PC-3 (cell line): ENCODE measurements around the gene CHST8. TPM values are rescaled to one million over a fixed set of nuclear protein-coding genes. Genes with fewer than 3 reads are reported as not detected.

Experiments used
- ATAC-seq: fragments of 200-7000 bp; cut with Tn5 transposase; 2 replicates; pipeline ENCODE4 v1.9.1; 2020; ENCODE audit warnings: mild to moderate bottlenecking, moderate library complexity
- BruUV-seq: library from RNA; stranded (reverse); fragments of 400-500 nt; replicated peaks from 2 replicates; lab custom pipeline; 2021; lab: Mats Ljungman, UMichigan
- CTCF ChIA-PET: fragments of 300-600 bp; sonication (Branson Sonifier 250); formaldehyde crosslinking; loops from one replicate; lab custom pipeline; 2022; ENCODE audit warnings: antibody characterized with exemption; lab: Charles Lee
- POLR2A ChIA-PET: fragments of 300-600 bp; sonication (Branson Sonifier 250); formaldehyde crosslinking; loops from one replicate; lab custom pipeline; 2022; ENCODE audit warnings: antibody characterized with exemption; ENCODE audit not compliant: unreplicated experiment; lab: Charles Lee
- DNase-seq: peaks from one replicate; pipeline ENCODE4 v3.0.0-alpha.2; 2015
- H2AFZ ChIP-seq: fragments of 300-600 bp; sonication (generic); 2 replicates; pipeline ENCODE4 v1.6.0; 2016; ENCODE audit warnings: antibody characterized with exemption, low read length
- H3F3A ChIP-seq: fragments of 300-600 bp; sonication (generic); one replicate; pipeline ENCODE4 v1.6.0; 2017; ENCODE audit warnings: antibody characterized with exemption, low read length, control low read depth, mild to moderate bottlenecking; ENCODE audit not compliant: unreplicated experiment
- H3K27ac ChIP-seq: fragments of 300-600 bp; sonication (generic); 2 replicates; pipeline ENCODE4 v1.5.1; 2016; ENCODE audit warnings: mild to moderate bottlenecking, low read length
- H3K27me3 ChIP-seq: fragments of 300-600 bp; sonication (generic); 2 replicates; pipeline ENCODE4 v1.6.1; 2016; ENCODE audit warnings: low read length, mixed read lengths
- H3K36me3 ChIP-seq: fragments of 300-600 bp; sonication (generic); 2 replicates; pipeline ENCODE4 v1.6.1; 2016; ENCODE audit warnings: low read depth, mixed run types, low read length, mixed read lengths
- H3K4me1 ChIP-seq: fragments of 300-600 bp; sonication (generic); 2 replicates; pipeline ENCODE4 v1.5.1; 2016; ENCODE audit warnings: low read length; ENCODE audit not compliant: insufficient read depth
- H3K4me2 ChIP-seq: fragments of 300-600 bp; sonication (generic); 2 replicates; pipeline ENCODE4 v1.6.0; 2016; ENCODE audit warnings: low read length
- H3K4me3 ChIP-seq: fragments of 300-600 bp; sonication (generic); 2 replicates; pipeline ENCODE4 v1.5.1; 2016; ENCODE audit warnings: mild to moderate bottlenecking, low read length, mixed read lengths
- H3K79me2 ChIP-seq: fragments of 300-600 bp; sonication (generic); 2 replicates; pipeline ENCODE4 v1.6.1; 2017; ENCODE audit warnings: low read length, mixed read lengths
- H3K9ac ChIP-seq: fragments of 300-600 bp; sonication (generic); 2 replicates; pipeline ENCODE4 v1.6.0; 2016; ENCODE audit warnings: mild to moderate bottlenecking, low read length
- H3K9me2 ChIP-seq: fragments of 300-600 bp; sonication (generic); replicated peaks from 2 replicates; pipeline ENCODE4 v1.6.1; 2016; ENCODE audit warnings: mixed run types, low read length, mixed read lengths
- H3K9me3 ChIP-seq: fragments of 300-600 bp; sonication (generic); 2 replicates; pipeline ENCODE4 v1.6.1; 2016; ENCODE audit warnings: low read length, mixed read lengths
- H4K20me1 ChIP-seq: fragments of 300-600 bp; sonication (generic); 2 replicates; pipeline ENCODE4 v1.6.1; 2016; ENCODE audit warnings: low read length, mixed read lengths
- CTCF ChIP-seq: fragments of 300-600 bp; sonication (generic); conservative IDR thresholded peaks from 2 replicates; pipeline ENCODE4 v1.5.1; 2017; ENCODE audit warnings: antibody characterized with exemption, low read depth, mild to moderate bottlenecking, low read length
- EZH2 ChIP-seq: fragments of 300-600 bp; sonication (generic); IDR thresholded peaks from one replicate; pipeline ENCODE4 v1.6.1; 2017; ENCODE audit warnings: antibody characterized with exemption, mild to moderate bottlenecking, low read length; ENCODE audit not compliant: unreplicated experiment
- EZH2phosphoT487 ChIP-seq: fragments of 300-600 bp; sonication (generic); IDR thresholded peaks from 2 replicates; pipeline ENCODE4 v1.6.1; 2018; ENCODE audit warnings: mild to moderate bottlenecking, antibody characterized with exemption, low read length, borderline replicate concordance
- intact Hi-C: fragments of 100-400 bp; cut with micrococcal nuclease; formaldehyde crosslinking; loops from 2 replicates; pipeline ENCODE4 v1.9.0; 2023
- total RNA-seq: library from RNA; depleted of rRNA; stranded (reverse); fragments of >200 nt; gene quantifications from 2 replicates; pipeline ENCODE4 v1.2.3, GENCODE V29; 2014

The CHST8 gene
- total RNA-seq, 1 experiment from 2014 or later, result 0.36 TPM

GRCh38 chr19:33737681-33738371 is 116.1 kb downstream of the CHST8 start:
- Histone ChIP-seq H3K27me3 (peaks cover 52% of the 10 kb centered on the region), H3K9ac (no peak overlapping the region), H3K4me2 (no peak overlapping the region), H3K9me3 (no peaks in the 10 kb centered on the region), H3F3A (no peaks in the 10 kb centered on the region), H3K4me3 (no peak overlapping the region), H2AFZ (no peak overlapping the region), H4K20me1 (no peaks in the 10 kb centered on the region), H3K79me2 (no peaks in the 10 kb centered on the region), H3K4me1 (no peaks in the 10 kb centered on the region), H3K9me2 (no peaks in the 10 kb centered on the region), H3K36me3 (no peaks in the 10 kb centered on the region), H3K27ac (no peak overlapping the region)
- no TSS peak for BruUV-seq
- ChIA-PET CTCF (no interaction called here), POLR2A (no interaction called here)
- ATAC-seq (no peak), DNase-seq (no peak)
- intact Hi-C loops, result no loop called here
- TF ChIP-seq EZH2phosphoT487, result no peak
- TF ChIP-seq CTCF, result no peak
- no peak for TF ChIP-seq EZH2

GRCh38 chr19:33740811-33741396 is 119.2 kb downstream of the CHST8 start:
- H3K9ac ChIP-seq, result no peak overlapping the region
- H3K79me2 ChIP-seq, result no peaks in the 10 kb centered on the region
- ChIA-PET POLR2A (no interaction called here), CTCF (no interaction called here)
- no peaks in the 10 kb centered on the region for H4K20me1 ChIP-seq
- H3K4me2 ChIP-seq, result no peak overlapping the region
- intact Hi-C loops, result no loop called here
- DNase-seq, result peak; percentile 45
- H3F3A ChIP-seq, result no peaks in the 10 kb centered on the region
- H3K4me3 ChIP-seq, result no peak overlapping the region
- no peak for ATAC-seq
- no peaks in the 10 kb centered on the region for H3K4me1 ChIP-seq
- no peaks in the 10 kb centered on the region for H3K9me2 ChIP-seq
- no peaks in the 10 kb centered on the region for H3K36me3 ChIP-seq
- TF ChIP-seq EZH2, result no peak
- TF ChIP-seq CTCF, result no peak
- TF ChIP-seq EZH2phosphoT487, result no peak
- H3K27ac ChIP-seq, result no peak overlapping the region
- BruUV-seq, result no TSS peak
- no peak overlapping the region for H2AFZ ChIP-seq
- peaks cover 54% of the 10 kb centered on the region for H3K27me3 ChIP-seq
- no peaks in the 10 kb centered on the region for H3K9me3 ChIP-seq

GRCh38 chr19:33745297-33745696 is 123.5 kb downstream of the CHST8 start:
- POLR2A ChIA-PET, result no interaction called here
- H3K9me2 ChIP-seq, result no peaks in the 10 kb centered on the region
- H4K20me1 ChIP-seq, result no peaks in the 10 kb centered on the region
- no peak overlapping the region for H3K4me3 ChIP-seq
- TF ChIP-seq CTCF (no peak), EZH2phosphoT487 (no peak), EZH2 (no peak)
- H2AFZ ChIP-seq, result no peak overlapping the region
- no TSS peak for BruUV-seq
- H3K9me3 ChIP-seq, result no peaks in the 10 kb centered on the region
- H3K9ac ChIP-seq, result no peak overlapping the region
- DNase-seq (no peak), ATAC-seq (no peak)
- peaks cover 37% of the 10 kb centered on the region for H3K27me3 ChIP-seq
- H3K4me1 ChIP-seq, result no peaks in the 10 kb centered on the region
- no peak overlapping the region for H3K4me2 ChIP-seq
- intact Hi-C loops, result no loop called here
- CTCF ChIA-PET, result no interaction called here
- no peak overlapping the region for H3K27ac ChIP-seq
- H3F3A ChIP-seq, result no peaks in the 10 kb centered on the region
- H3K36me3 ChIP-seq, result no peaks in the 10 kb centered on the region
- H3K79me2 ChIP-seq, result no peaks in the 10 kb centered on the region
